Mesenchymal stem cell (in vitro differentiated cells and primary cell): Measurements from ENCODE around the gene SCFD2.

Experiments used
- DNase-seq: peaks from one replicate; pipeline ENCODE4 v3.0.0-alpha.2; 2013
- H2AFZ ChIP-seq: one replicate; pipeline ENCODE4 v1.6.1; 2013; ENCODE audit warnings: low read depth, mild to moderate bottlenecking, control low read depth, inconsistent platforms, low read length, moderate library complexity
- H2AK5ac ChIP-seq: 2 replicates; pipeline ENCODE4 v1.6.1; 2013; ENCODE audit warnings: low read length, moderate library complexity, mild to moderate bottlenecking, inconsistent platforms; ENCODE audit not compliant: severe bottlenecking
- H2BK120ac ChIP-seq: one replicate; pipeline ENCODE4 v1.6.1; 2013; ENCODE audit warnings: low read depth, mild to moderate bottlenecking, inconsistent platforms, low read length, moderate library complexity
- H2BK12ac ChIP-seq, 2 experiments: one replicate each; pipeline ENCODE4 v1.6.1; 2013; ENCODE audit warnings: inconsistent platforms in 2 of 2, low read length in 2 of 2, mild to moderate bottlenecking in 2 of 2, moderate library complexity in 2 of 2, control low read depth in 1 of 2
- H2BK15ac ChIP-seq: one replicate; pipeline ENCODE4 v1.6.1; 2013; ENCODE audit warnings: mild to moderate bottlenecking, low read depth, inconsistent platforms; ENCODE audit not compliant: poor library complexity, severe bottlenecking
- H2BK5ac ChIP-seq: 2 replicates; pipeline ENCODE4 v1.6.1; 2013; ENCODE audit warnings: low read depth, mild to moderate bottlenecking, low read length, control low read depth, inconsistent platforms; ENCODE audit not compliant: poor library complexity, severe bottlenecking
- H3K14ac ChIP-seq, 2 experiments: one replicate each; pipeline ENCODE4 v1.6.1; 2013; ENCODE audit warnings: inconsistent platforms in 2 of 2, low read length in 2 of 2, control low read depth in 1 of 2, mild to moderate bottlenecking in 1 of 2, moderate library complexity in 1 of 2
- H3K18ac ChIP-seq, 2 experiments: one replicate each; pipeline ENCODE4 v1.6.1; 2013; ENCODE audit warnings: inconsistent platforms in 2 of 2, low read length in 2 of 2, control low read depth in 1 of 2, low read depth in 1 of 2, mild to moderate bottlenecking in 1 of 2
- H3K23ac ChIP-seq, 2 experiments: one replicate each; pipeline ENCODE4 v1.6.1; 2013; ENCODE audit warnings: inconsistent platforms in 2 of 2, low read length in 2 of 2, mild to moderate bottlenecking in 2 of 2, moderate library complexity in 2 of 2, control low read depth in 1 of 2
- H3K27ac ChIP-seq: 2 replicates; pipeline ENCODE4 v1.5.1; 2013; ENCODE audit warnings: mild to moderate bottlenecking, moderate library complexity, low read length, control low read depth, inconsistent platforms; ENCODE audit not compliant: poor library complexity, severe bottlenecking
- H3K27me3 ChIP-seq, 2 experiments: 2 replicates each; pipeline versions ENCODE4 v1.6.1 to v1.7.0; 2013; ENCODE audit warnings: low read length in 2 of 2, mild to moderate bottlenecking in 2 of 2, moderate library complexity in 2 of 2, control low read depth in 1 of 2, inconsistent platforms in 1 of 2; ENCODE audit not compliant: control insufficient read depth in 1 of 2, insufficient read depth in 1 of 2
- H3K36me3 ChIP-seq, 2 experiments: 2 replicates each; pipeline versions ENCODE4 v1.6.1 to v1.7.0; 2013; ENCODE audit warnings: low read length in 2 of 2, control low read depth in 1 of 2, inconsistent platforms in 1 of 2, low read depth in 1 of 2, mild to moderate bottlenecking in 1 of 2; ENCODE audit not compliant: insufficient read depth in 2 of 2, control insufficient read depth in 1 of 2
- H3K4ac ChIP-seq, 2 experiments: one replicate each; pipeline ENCODE4 v1.6.1; 2013; ENCODE audit warnings: inconsistent platforms in 2 of 2, low read length in 2 of 2, mild to moderate bottlenecking in 2 of 2, moderate library complexity in 2 of 2, control low read depth in 1 of 2, low read depth in 1 of 2
- H3K4me1 ChIP-seq: 2 replicates; pipeline ENCODE4 v1.6.1; 2013; ENCODE audit warnings: low read depth, low read length, control low read depth; ENCODE audit not compliant: control insufficient read depth, insufficient read depth
- H3K4me2 ChIP-seq: 2 replicates; pipeline ENCODE4 v1.6.1; 2013; ENCODE audit warnings: low read length, mild to moderate bottlenecking, inconsistent platforms; ENCODE audit not compliant: poor library complexity, severe bottlenecking
- H3K4me3 ChIP-seq, 2 experiments: 2 replicates each; pipeline versions ENCODE4 v1.5.1 to v1.7.0; 2013; ENCODE audit warnings: low read length in 2 of 2, mild to moderate bottlenecking in 2 of 2, control low read depth in 1 of 2, low read depth in 1 of 2; ENCODE audit not compliant: insufficient read depth in 1 of 2
- H3K79me1 ChIP-seq: replicated peaks from 2 replicates; pipeline ENCODE4 v1.6.1; 2013; ENCODE audit warnings: mild to moderate bottlenecking, control low read depth, low read length, inconsistent platforms; ENCODE audit not compliant: poor library complexity, severe bottlenecking
- H3K9ac ChIP-seq: 2 replicates; pipeline ENCODE4 v1.7.0; 2013; ENCODE audit warnings: mild to moderate bottlenecking, low read length, moderate library complexity
- H3K9me3 ChIP-seq: 2 replicates; pipeline ENCODE4 v1.7.0; 2013; ENCODE audit warnings: mild to moderate bottlenecking, low read length; ENCODE audit not compliant: control insufficient read depth
- H4K8ac ChIP-seq: one replicate; pipeline ENCODE4 v1.6.1; 2013; ENCODE audit warnings: inconsistent platforms, mild to moderate bottlenecking, low read length, moderate library complexity
- H4K91ac ChIP-seq: one replicate; pipeline ENCODE4 v1.6.1; 2013; ENCODE audit warnings: mild to moderate bottlenecking, low read length, inconsistent platforms
- WGBS: methylation state at CpG from one replicate; pipeline ENCODE4 v1.1.7; 2013; ENCODE audit warnings: mixed read lengths; 5-methylcytosine and 5-hydroxymethylcytosine counted together

Gene SCFD2

DNA sequence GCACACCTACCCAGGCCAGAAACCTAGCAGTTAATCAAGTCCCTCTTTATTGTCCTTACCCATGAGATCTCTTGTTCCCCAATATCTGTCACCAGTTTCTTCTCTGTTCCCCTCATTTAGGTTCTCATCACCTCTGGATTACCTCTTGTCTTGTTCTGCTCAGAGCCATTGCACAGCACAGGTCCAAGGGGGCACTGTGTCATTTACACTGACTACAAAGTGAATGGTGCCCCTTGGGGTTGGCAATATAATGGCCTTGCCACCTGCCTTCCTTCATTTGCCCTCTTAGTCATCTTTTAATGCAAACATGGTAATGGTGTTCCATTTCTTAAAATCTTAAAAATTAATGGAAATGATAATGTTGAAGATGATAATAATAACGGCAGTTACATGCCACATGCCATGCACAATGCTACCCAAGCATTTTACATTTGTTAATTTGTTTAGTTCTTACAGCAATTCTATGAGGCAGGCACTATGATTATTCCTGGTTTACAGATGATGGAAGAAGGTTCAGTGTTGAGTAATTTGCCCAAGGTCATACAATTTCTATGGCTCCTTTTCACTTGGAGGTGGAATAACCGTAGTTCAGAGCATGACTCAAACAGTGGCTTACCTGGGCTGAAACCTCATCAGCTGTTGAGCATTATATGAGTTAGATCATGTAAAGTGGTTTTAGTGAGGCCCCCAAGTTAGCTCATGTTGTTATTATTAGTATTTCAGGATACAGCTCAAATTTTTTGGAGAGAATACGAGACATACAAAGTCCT, 385.9 kb downstream of the SCFD2 start:
- no peak overlapping the region for H3K9ac ChIP-seq

GRCh38 chr4:52979020-52979419, 386.8 kb downstream of the SCFD2 start:
- Histone ChIP-seq H3K4me2 (no peak overlapping the region), H3K4me1 (no peaks in the 10 kb centered on the region), H3K4ac (no peak overlapping the region), H3K27me3 (no peaks in the 10 kb centered on the region), H4K91ac (no peak overlapping the region), H3K18ac (no peak overlapping the region), H3K14ac (no peak overlapping the region), H2AK5ac (no peak overlapping the region), H4K8ac (no peak overlapping the region), H3K9ac (no peak overlapping the region), H2AFZ (no peak overlapping the region), H2BK120ac (no peak overlapping the region), H2BK12ac (no peak overlapping the region), H2BK15ac (no peak overlapping the region), H3K4me3 (no peak overlapping the region), H2BK5ac (no peak overlapping the region), H3K36me3 (no peaks in the 10 kb centered on the region), H3K9me3 (no peaks in the 10 kb centered on the region), H3K27ac (no peak overlapping the region), H3K79me1 (peaks cover 2% of the 10 kb centered on the region), H3K23ac (no peak overlapping the region)
- DNase-seq: no peak
- WGBS: no CpG with 5 or more reads among the region's 1 CpG

More for the DNA sequence above, 385.9 kb downstream of the SCFD2 start:
- Histone ChIP-seq H3K27me3 (no peaks in the 10 kb centered on the region), H3K4me1 (no peaks in the 10 kb centered on the region), H3K4me2 (no peak overlapping the region), H3K14ac (no peak overlapping the region), H3K18ac (no peak overlapping the region), H3K79me1 (peaks cover 2% of the 10 kb centered on the region), H2BK15ac (no peak overlapping the region), H3K4me3 (no peak overlapping the region), H2BK120ac (no peak overlapping the region), H4K8ac (no peak overlapping the region), H3K23ac (no peak overlapping the region), H3K27ac (no peak overlapping the region), H2BK12ac (no peak overlapping the region), H4K91ac (no peak overlapping the region), H2AK5ac (no peak overlapping the region), H3K4ac (no peak overlapping the region), H3K36me3 (no peaks in the 10 kb centered on the region), H2AFZ (no peak overlapping the region), H2BK5ac (no peak overlapping the region), H3K9me3 (no peaks in the 10 kb centered on the region)
- WGBS: 94% methylated on average over 2 of the region's 3 CpGs
- DNase-seq: no peak

- no peak overlapping the region for H4K91ac ChIP-seq
- no peaks in the 10 kb centered on the region for H3K36me3 ChIP-seq
- H3K27me3 ChIP-seq: no peaks in the 10 kb centered on the region
- H3K4ac ChIP-seq: no peak overlapping the region
- H2BK120ac ChIP-seq: no peak overlapping the region
- H2AK5ac ChIP-seq: no peak overlapping the region
- no peak overlapping the region for H3K4me3 ChIP-seq
- no peaks in the 10 kb centered on the region for H3K9me3 ChIP-seq
- no peak overlapping the region for H4K8ac ChIP-seq
- no peak for DNase-seq
- H2BK12ac ChIP-seq: no peak overlapping the region
- H3K9ac ChIP-seq: no peak overlapping the region
- no peak overlapping the region for H3K4me2 ChIP-seq
- no peak overlapping the region for H3K14ac ChIP-seq
- H3K79me1 ChIP-seq: peaks cover 2% of the 10 kb centered on the region
- WGBS: 93% methylated on average over 1 of the region's 1 CpG
- no peak overlapping the region for H2BK15ac ChIP-seq
- no peaks in the 10 kb centered on the region for H3K4me1 ChIP-seq
- no peak overlapping the region for H2AFZ ChIP-seq
- peak overlapping the region in 1 of 2 experiments; percentile 38 for H3K18ac ChIP-seq
- no peak overlapping the region for H3K23ac ChIP-seq
- H2BK5ac ChIP-seq: no peak overlapping the region
- no peak overlapping the region for H3K27ac ChIP-seq
Observed at GRCh38 chr4:52977252-52977651, 388.6 kb downstream of the SCFD2 start.

GRCh38 chr4:52976523-52977230, 389.2 kb downstream of the SCFD2 start:
- H3K4me3 ChIP-seq: no peak overlapping the region
- H2BK120ac ChIP-seq: no peak overlapping the region
- no peaks in the 10 kb centered on the region for H3K79me1 ChIP-seq
- H3K4me1 ChIP-seq: no peaks in the 10 kb centered on the region
- no peak overlapping the region for H2BK5ac ChIP-seq
- no peaks in the 10 kb centered on the region for H3K36me3 ChIP-seq
- no peak overlapping the region for H3K9ac ChIP-seq
- H2AK5ac ChIP-seq: no peak overlapping the region
- no peaks in the 10 kb centered on the region for H3K9me3 ChIP-seq
- DNase-seq: no peak
- H3K14ac ChIP-seq: no peak overlapping the region
- H2BK15ac ChIP-seq: no peak overlapping the region
- no peaks in the 10 kb centered on the region for H3K27me3 ChIP-seq
- no peak overlapping the region for H3K27ac ChIP-seq
- H3K4me2 ChIP-seq: no peak overlapping the region
- H3K18ac ChIP-seq: no peak overlapping the region
- H4K91ac ChIP-seq: no peak overlapping the region
- no peak overlapping the region for H2BK12ac ChIP-seq
- 100% methylated on average over 4 of the region's 4 CpGs for WGBS
- H3K4ac ChIP-seq: no peak overlapping the region
- no peak overlapping the region for H3K23ac ChIP-seq
- H2AFZ ChIP-seq: no peak overlapping the region
- H4K8ac ChIP-seq: no peak overlapping the region
